ENCODE data around the gene FAM120A.

Gene FAM120A

DNA sequence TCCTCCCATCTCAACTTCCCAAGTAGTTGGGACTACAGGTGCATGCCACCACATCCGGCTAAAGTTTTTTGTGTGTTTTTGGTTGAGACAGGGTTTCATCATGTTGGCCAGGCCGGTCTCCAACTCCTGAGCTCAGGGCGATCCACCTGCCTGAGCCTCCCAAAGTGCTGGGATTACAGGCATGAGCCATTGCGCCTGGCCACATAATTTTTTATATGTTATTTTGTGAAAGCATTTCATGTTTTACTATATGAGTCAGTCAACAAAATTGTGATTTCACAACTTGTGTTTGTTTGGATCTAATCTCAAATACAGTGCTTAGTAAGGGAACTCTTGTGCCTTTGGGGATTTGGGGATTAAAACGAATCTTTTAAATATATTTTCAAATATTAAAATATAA, 21.9 kb downstream of the FAM120A start:
- DNase-seq (ENCODE audit: low read depth, low spot score), result no peak

DNA sequence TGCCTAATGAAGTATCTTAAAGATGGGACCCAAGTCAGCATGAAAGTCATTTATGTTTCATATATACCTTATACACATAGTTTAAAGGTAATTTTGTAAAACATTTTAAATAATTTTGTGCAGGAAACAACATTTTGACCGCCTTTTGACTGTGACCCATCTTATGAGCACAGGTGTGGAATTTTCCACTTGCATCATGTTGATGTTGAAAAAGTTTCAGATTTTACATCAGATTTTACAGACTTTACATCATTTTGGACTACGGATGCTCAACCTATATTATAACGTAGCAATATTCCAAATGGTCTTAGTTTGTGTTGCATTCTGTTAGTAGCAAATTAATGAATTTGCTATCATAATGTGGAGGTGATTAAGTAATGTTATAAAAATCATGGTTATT, 23.6 kb downstream of the FAM120A start:
- no peak for DNase-seq (ENCODE audit: low read depth, low spot score)

GRCh38 chr9:93475856-93476255, 24.4 kb downstream of the FAM120A start:
- no peak for DNase-seq (ENCODE audit: low read depth, low spot score)

DNA sequence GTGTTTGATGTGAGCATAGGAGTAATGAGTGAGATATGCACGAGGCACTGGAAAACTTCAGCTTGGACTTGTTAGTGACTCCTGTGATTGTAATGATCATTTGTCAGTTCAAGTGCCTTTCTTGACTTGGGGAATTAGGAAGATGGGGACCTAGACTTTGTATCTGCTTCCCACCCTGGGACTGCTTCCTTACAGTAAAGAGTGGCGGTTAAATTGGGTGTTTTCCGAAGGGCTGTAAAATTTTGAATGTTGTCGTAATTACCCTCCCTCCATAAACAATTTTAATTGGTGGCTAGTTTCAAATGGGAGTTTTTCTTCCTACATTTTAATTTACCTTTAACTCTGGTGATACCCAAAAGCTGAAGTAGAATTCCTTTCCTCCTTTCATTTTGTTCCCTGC, 25.4 kb downstream of the FAM120A start:
- no peak for DNase-seq (ENCODE audit: low read depth, low spot score)

DNA sequence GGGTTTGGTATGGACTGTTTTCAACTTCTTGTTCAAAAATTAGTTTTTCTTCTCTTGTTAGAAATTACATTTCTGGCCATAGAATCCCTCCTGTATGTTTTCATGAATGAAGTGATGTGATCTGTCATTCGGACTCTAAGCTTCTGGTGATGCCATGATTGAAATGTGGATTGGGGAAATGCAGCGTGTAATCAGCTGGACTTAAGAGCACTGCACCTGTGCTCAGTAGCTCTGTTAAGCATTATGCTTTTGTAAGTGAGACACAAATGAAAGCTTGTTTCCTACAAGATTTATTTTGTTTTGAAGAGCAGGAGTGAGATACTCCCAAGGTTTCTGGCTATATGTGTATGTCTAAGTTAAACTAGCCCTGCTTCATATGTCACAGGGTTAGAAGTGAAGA, 25.9 kb downstream of the FAM120A start:
- no peak for DNase-seq (ENCODE audit: low read depth, low spot score)

DNA sequence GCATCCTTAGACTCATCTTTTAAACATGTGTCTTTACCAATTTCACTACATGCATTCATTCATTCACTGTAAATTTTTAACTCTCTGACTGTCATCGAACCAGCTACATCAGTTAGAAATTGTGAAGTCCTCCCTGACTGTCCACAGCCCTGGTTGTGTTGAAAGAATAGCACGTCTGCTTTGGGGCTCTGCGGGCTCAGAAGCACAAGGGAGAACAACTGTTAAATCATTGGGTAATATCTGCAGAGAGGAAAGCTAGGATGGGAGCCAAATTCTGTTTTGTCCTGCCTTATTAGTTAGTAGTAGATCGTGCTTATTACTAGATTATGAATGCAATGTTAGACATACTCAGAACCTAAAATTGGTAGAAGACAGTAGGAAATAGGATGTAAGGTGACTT, 28.2 kb downstream of the FAM120A start:
- no peak for DNase-seq (ENCODE audit: low read depth, low spot score)

GRCh38 chr9:93480262-93480661, 28.8 kb downstream of the FAM120A start:
- DNase-seq (ENCODE audit: low read depth, low spot score), result no peak

GRCh38 chr9:93480728-93481324, 29.3 kb downstream of the FAM120A start:
- no peak for DNase-seq (ENCODE audit: low read depth, low spot score)

DNA sequence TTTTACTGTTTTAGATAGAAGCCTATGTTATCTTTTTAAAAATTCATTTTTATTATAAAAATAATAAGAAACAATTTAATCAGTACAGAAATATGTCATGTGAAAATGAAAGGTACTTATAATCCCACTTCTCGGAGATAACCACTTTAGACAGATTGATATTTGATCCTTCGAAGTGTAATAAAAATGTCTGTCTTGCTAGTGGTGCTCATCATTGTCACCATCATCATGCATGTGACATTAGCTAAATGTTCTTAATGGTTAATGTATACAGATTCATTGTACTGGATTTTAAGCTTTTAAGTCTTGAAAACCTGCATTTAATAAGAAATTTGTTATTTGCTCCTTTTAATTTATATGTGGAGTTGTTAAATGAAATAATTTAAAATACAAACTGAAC, 32.0 kb downstream of the FAM120A start:
- no peak for DNase-seq (ENCODE audit: low read depth, low spot score)

- DNase-seq (ENCODE audit: low read depth, low spot score), result no peak
Observed at GRCh38 chr9:93486268-93486667, 34.8 kb downstream of the FAM120A start.

DNA sequence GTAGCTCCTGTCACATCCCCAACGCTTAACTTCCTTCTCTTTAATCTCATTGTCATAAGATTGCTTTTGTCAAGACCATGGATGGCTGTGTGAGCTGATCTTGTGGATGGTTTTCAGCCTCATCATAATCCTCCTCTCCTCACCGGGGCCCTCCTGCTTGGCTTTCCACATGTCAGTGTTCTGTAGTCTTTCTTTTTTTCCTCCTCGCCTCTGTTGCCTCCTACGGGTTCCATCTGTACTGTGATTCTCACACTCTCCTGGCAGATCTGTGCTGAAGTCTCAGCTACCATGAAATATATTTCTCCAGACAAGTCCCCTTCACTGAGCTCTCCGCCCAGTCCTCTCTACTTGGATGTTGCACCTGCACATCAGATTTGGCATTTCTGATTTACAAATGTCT, 36.8 kb downstream of the FAM120A start:
- DNase-seq (ENCODE audit: low read depth, low spot score), result no peak

DNA sequence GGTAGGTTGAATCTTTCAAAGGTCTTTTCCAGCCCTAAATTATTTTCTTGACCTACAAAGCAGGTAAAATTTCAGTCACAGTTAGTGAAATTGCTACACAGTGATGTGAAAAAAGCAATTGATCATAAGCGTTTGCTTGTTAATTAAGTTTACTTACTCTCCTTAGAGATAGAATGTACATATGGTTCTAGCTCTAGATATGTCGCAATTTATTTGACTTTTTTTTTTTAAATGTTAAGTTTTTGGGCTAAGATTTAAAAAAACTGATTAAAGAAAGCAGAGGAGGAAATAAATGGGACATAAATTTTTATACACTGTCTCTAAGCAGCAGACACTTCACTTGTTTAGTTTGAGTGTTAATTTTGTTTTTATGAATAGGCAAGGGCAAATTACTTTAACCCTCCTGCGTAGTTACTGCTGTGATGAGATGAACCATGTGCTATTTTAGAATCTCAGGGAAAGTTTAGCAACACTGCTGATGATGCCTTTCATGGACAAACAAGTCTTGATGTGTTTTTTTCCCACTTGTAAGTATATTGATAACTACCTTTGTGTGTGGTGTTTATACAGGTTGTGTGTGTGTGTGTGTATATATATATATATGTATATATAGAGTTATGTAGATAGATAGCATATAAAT, 40.2 kb downstream of the FAM120A start:
- no peak for DNase-seq (ENCODE audit: low read depth, low spot score)

DNA sequence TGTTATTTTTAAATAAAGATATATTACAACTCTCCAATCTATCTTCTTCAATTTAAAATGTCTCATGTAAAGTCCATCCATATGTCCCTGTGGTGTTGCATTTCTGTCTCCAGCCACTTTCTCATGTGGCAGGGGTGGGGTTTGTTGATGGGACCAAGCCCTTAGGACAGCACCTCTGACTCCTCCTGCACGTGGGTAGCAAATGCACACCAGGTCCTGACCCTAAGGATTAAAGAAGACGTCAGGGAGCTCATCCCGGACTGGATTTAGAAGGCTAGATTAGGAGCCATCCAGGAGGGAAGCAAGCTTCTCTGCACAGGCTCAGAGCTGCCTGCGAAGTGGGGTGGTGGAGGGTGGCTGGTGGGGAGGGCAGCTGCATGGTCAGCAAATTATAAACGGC, 40.8 kb downstream of the FAM120A start:
- no peak for DNase-seq (ENCODE audit: low read depth, low spot score)

DNA sequence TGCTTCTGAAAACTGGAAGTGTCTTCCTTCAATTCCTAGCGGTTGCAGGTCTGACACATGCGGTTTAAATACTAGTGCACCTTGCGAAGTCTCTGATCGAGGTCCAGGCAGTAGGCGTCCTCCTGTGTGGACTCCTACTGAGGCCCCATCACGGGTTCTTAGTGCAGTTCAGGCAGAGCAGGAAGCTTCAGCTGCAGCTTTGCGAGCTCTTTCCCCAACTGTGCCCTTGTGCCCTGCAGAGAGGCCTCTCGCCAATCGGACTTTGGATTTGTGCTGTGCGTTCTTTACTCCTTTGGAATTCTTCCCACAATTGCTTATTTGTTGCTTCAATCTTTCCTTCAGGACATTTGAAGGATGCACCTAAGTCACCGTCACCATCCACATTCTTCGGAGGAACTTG, 42.5 kb downstream of the FAM120A start:
- no peak for DNase-seq (ENCODE audit: low read depth, low spot score)

DNA sequence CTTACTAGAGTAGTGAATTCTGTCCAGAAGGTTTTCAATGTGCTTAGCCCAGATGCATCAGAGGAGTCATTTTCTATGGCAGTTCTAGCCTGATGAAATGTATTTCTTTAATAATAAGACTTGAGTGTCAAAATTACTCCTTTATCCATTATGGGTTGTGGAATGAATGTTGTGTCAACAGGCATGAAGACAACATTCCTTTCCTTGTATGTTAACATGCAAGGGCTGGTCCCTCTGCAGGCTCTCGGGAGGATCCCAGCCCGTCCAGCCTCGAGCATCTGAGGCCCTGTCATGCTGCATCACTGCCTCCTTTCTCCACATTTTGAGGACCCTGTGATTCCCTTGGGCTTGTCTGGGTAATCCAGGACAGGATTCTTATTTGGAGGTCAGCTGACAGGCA, 44.8 kb downstream of the FAM120A start:
- DNase-seq (ENCODE audit: low read depth, low spot score), result no peak

DNA sequence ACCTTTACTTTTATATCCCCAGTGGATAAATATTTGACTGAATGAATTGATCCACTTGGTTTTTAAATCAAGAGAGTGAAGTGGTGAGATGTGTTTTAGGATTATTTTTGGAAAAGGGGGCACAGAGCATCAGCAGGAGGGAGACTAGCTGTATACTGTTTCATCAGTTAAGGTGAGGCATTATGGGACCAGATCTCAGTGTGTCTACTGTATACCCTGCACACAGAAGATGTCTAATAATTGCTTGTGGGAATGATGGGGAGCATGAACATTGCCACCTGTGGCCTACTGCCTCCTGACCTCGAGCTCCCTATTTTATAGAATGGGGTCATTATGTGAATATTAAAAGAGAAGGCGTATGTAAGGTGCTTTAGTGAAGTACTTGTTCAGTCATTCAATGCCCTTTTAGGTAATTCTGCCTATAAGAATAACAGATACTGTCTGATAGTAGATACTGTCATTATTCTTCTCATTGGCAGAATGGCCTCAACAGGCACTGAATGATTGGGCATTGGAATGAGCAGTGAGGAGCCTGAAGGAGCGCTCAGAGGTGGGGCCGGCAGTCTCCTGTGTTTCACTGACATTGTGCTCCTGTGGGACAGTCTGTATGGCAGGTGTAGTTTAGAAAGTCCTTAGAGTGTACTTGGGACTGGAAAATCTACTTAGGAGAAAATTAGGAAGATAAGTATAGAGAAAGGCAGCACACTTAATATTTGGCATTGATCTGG, 49.2 kb downstream of the FAM120A start:
- DNase-seq (ENCODE audit: low read depth, low spot score), result no peak

DNA sequence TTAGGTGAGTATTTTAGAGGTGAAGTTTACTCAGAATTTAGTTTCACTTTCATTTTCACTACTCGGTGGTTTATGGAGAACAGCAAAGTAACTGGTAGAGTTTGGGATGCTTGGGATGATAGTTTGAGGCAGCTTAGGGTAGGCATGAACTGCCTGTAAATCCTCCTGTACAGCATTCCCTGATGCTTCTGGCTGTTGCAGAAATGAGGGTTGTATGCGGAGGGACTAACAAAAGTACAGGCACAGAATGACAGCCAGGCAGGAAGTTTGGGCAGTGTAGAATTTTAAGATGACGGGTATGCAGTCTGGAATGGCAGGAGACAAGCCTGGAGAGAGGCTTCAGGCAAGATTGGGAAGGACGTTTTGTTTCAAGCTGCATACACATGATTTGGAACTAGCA, 49.9 kb downstream of the FAM120A start:
- no peak for DNase-seq (ENCODE audit: low read depth, low spot score)

DNA sequence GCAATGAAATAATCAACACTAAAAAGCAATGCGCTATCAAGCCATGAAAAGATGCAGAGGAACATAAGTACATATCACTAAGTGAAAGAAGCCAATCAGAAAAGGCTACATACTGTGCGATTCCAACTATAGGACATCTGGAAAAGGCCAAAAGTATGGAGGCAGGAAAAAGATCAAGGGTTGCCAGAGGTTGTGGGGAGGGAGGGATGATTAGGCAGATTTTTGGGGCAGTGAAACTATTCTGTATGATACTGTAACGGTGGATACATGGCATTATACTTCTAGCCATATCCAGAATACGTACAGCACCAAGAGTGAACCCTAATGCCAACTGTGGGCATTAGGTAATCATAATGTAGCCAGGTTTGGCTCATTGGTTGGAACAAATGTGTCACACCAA, 51.9 kb downstream of the FAM120A start:
- DNase-seq (ENCODE audit: low read depth, low spot score), result no peak

GRCh38 chr9:93505541-93506132, 54.2 kb downstream of the FAM120A start:
- no peak for DNase-seq (ENCODE audit: low read depth, low spot score)

DNA sequence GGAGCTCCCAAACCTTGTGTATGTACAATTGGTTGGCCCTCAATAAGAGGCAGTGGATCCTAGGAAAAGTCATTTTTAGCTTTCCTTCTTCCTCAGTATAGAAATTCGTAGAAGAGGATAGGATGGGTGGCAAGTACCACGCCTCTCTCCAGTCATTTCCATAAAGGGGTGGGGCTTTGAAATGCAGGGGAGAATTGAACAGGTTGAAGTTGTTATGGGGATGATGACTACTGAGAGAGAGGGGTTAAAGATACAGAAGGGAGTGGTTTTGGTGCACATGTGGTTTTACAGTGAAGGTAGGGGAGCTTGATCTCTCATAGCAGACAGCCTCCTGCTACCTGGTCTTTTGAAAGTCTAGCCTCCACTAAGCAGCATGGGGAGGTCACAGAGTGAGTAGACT, 56.3 kb downstream of the FAM120A start:
- DNase-seq (ENCODE audit: low read depth, low spot score), result no peak

DNA sequence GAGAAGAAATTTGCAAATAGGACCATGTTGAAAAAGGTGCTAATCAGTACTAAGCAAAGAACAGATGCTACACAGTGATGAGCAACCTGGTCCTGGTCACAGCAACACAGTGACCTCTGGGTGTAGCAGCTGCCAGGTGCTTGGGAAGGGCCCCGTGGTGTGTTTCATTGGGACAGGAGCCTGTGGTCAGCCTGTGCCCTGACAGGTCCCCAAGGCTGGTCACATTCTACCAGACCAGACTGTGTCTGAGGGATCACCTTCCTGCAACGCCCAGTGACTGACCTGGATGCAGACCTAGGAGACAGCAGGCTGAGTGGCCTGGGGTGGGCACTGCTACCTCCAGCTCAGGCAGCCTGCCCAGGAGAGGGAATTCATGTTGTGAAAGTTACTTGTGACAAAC, 56.7 kb downstream of the FAM120A start:
- DNase-seq (ENCODE audit: low read depth, low spot score), result no peak

GRCh38 chr9:93509084-93509483, 57.6 kb downstream of the FAM120A start:
- no peak for DNase-seq (ENCODE audit: low read depth, low spot score)

DNA sequence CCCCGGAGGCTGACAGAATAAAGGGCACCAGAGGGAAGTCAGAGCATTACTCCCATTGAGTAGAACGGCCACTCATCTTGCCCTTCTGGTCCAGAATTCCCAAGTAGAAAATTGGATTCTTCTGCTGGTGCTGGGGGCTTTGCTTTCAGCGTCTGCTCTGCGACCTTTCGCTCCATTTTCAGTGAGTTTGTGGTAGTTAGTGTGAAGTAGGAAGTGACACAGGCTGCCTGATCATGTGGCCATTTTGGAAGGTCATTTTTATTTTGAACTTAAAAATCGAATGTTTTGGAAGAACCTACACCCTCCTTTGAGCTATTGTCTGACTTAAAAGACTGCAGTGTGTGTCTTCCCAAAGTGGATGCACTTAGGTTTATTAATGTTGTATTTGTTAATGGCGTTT, 58.6 kb downstream of the FAM120A start:
- DNase-seq (ENCODE audit: low read depth, low spot score), result no peak

Data from iPS DF 19.7 (cell line).